HTERT RPE-1 (cell line): ENCODE measurements around the gene SDSL.

Experiments used
- in situ Hi-C: fragments of 300-500 bp; cut with MboI; formaldehyde crosslinking; loops from 4 replicates; pipeline ENCODE4 v1.14.3; 2020; ENCODE audit warnings: low sequenced_read_pairs

Gene SDSL

DNA sequence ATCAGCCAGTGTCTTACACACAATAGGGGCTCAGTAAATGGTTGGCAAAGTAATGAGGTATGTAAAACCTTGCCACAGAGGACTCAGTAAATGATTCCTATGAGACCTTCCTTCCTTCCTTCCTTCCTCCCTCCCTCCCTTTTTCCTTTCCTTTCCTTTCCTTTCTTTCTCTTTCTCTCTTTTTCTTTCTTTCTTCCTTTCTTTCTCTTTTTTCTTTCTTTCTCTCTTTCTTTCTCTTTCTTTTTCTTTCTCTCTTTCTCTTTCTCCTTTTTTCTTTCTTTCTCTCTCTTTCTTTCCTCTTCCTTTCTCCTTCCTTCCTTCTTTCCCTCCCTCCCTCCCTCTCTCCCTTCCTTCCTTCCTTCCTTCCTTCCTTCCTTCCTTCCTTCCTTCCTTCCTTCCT is 26.0 kb upstream of the SDSL start:
- in situ Hi-C loops: no loop called here

DNA sequence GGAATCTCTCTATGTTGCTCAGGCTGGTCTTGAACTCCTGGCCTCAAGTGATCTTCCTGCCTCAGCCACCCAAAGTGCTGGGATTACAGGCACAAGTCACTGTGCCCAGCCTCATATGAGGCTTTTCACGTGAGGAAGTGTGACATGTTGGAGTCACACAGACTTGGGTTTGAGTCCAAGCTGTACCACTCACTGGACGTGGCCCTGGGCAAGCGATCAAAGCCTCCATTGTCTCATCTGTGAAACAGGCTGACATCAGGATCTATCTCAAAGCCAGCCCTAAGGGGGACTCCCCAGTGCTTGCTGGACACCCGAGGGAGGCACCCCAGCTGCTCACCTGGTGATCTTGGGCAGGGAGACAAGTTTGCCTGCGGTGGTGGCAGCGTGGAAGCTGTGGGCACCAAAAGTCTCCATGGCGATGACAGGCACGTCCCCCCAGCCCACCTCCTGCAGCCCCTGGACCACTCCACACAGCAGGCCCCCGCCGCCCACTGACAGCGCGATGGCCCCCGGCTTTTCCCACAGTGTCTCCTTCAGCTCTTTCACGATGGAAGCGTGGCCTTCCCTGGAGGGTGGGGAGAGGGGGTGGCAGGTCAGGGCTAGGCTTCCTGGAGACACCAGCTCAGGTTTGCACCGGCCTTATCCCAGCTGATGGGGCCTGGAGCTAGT is 25.2 kb upstream of the SDSL start:
- in situ Hi-C loops: no loop called here

DNA sequence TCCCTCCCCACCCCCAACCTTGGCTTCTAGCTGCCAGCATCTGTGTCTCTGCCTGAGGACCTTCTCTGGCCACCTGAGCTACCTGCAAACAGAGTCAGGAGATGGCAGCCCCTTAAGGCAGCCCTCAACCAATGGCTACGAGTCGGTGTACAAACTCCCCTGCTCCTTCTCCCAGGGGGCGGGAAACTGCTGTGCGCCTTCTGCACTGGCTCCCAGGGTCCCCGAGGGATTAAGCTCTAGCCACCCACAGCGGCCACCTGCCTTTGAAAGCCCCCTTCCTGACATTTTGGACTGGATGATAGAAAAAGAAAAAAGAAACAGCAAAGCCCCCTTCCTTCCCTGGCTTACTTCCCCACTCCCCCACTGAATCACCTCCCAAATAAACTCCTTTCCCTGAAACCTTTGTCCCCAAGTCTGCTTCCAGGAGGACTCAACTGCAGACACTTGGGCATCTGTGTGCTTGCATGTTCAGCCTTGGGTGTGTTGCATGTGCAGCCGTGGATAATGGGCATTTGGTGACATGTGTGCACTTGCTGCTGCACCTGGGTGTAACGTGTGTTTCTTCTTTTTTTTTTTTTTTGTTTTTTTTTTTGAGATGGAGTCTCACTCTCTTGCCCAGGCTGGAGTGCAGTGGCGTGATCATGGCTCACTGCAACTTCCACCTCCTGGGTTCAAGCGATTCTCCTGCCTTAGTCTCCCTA is 24.5 kb upstream of the SDSL start:
- in situ Hi-C loops: no loop called here

DNA sequence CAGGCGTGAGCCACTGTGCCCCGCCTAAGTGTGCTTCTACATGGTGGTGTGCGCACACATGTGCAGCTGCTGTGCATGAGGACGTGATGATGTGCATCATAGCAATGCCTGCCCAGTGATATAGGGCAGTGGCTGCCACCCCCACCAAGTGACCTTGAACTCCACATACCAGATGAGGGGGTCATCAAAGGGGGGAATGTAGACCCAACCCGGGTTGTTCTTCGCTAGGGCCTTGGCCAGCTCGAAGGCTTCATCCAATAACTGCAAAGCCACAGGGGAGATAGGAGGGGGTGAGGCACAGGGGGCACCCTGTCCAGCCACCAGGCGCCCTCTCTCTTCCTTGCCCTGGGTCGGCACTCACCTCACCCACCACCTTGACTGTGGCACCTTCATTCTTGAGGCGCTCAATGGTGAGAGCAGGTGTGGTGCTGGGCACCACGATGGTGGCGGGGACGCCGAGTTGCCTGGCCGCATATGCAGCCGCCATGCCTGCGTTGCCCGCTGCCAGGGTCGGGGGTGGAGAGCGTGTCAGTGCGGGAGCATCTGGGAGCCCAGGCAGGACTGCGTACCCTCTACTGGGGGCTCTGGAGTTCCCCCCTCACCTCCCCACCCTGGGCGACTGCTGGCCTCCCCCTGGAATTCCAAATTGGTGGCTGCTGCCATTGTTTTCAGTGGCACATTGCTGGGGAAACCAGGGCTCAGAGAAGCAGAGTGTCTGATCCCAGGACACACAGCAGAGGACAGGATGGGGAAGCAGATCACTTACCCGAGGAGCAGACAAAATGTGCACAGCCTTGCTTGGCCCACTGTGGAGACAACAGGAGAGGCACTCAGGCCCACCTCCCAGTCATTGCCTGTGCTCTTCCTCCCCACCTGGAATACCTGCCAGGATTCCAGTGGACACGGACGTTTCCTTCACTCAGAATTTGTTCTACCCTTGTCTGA is 23.6 kb upstream of the SDSL start:
- in situ Hi-C loops: no loop called here

DNA sequence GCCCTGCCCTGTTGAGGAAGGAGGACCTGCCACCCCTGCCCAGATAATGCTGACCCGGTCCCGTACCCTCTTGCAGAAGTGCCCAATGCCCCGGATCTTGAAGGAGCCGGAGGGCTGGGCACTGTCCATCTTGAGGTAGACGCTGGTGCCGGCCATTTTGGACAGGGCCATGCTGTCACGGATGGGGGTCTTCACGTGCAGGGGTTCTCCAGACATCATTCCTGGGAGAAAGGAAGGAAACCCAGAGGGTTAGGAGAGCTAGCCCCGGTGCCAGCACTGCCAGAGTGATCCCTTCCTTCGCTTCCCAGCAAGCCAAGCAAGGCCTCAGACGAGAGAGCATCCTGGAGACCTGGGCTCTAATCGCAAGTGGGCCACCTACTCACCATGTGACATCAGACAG is 22.7 kb upstream of the SDSL start:
- in situ Hi-C loops: no loop called here

DNA sequence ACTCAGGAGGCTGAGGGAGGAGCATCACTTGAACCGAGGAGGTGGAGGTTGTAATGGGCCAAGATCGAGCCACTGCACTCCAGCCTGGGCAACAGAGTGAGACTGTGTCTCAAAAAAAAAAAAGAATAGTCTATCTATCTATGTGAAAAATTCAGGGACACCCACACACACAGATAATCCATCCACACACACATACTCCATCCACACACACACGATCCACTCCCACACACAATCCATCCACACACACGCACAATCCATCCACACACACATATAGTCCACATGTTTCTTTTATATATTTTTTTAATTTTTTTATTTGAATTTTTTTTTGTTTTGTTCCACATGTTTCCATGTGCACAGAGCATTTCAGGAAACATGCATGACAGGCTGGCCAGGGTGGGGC is 21.8 kb upstream of the SDSL start:
- in situ Hi-C loops: no loop called here

DNA sequence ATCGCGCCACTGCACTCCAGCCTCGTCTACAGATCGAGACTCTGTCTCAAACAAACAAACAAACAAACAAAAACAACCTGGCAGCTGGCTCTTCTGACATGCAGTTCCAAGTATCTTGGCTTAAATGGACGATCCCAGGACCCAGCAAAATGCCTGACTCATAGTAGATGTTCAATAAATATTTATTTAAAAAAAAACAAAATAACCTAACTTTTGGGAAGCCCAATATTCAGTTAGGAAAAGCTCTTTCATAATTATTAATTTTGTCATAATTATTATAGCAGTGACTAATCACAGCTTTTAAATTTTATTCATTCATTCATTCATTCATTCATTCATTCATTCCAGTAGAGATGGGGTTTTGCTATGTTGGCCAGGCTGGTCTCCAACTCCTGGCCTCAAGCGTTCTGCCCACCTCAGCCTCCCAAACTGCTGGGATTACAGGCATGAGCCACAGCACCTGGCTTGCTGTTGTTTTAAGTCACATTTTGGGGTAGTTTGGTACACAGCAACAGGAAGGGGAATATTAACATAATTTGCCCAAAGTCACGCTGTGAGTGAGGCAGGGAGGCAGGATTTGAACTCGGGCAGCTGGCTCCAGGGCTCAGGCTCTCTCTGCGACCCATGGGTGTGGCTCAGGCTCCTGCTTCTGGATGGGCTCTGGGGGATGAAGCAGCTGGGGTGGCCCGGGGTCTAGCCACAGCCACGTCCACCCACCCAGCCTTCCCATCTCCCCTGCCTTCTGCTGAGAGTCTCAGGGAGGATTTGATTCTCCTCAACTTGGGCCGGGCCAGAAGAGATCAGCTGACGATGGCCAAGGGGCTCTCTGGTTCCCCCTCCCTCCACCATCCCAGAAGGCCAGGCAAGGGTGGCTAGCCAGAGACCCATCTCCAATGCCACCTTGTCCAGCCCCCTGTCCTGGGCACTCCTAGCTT is 20.8 kb upstream of the SDSL start:
- in situ Hi-C loops: no loop called here

DNA sequence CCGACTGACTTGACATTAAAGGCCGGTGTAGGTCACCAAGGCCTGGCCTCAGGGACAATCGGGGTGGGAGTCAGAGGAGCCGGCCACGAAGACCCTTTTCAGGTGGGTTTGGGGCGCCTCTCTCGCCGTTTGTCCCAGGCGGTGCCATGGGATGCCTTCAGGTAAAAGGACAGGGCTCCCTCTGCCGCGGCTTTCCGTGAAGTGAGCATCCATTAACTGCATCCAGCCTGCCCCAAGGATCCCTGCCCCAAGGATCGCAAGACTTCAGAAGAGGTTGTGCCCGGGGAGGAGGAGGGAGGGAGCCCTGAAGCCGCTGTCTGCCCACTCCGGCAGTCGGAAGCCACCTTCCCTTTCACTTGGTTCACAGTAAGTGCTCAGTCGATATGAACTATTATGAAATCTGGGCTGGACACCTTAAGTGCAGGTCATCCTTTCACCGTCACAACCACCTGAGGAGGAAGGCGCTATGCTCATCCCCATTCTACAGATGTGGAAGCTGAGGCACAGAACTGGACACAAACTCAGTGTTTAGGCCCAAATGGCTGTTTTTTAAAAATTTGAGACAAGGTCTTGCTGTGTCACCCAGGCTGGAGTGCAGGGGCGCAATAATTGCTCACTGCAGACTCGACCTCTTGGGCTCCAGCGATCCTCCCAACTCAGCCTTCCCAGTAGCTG is 19.5 kb upstream of the SDSL start:
- in situ Hi-C loops: no loop called here

DNA sequence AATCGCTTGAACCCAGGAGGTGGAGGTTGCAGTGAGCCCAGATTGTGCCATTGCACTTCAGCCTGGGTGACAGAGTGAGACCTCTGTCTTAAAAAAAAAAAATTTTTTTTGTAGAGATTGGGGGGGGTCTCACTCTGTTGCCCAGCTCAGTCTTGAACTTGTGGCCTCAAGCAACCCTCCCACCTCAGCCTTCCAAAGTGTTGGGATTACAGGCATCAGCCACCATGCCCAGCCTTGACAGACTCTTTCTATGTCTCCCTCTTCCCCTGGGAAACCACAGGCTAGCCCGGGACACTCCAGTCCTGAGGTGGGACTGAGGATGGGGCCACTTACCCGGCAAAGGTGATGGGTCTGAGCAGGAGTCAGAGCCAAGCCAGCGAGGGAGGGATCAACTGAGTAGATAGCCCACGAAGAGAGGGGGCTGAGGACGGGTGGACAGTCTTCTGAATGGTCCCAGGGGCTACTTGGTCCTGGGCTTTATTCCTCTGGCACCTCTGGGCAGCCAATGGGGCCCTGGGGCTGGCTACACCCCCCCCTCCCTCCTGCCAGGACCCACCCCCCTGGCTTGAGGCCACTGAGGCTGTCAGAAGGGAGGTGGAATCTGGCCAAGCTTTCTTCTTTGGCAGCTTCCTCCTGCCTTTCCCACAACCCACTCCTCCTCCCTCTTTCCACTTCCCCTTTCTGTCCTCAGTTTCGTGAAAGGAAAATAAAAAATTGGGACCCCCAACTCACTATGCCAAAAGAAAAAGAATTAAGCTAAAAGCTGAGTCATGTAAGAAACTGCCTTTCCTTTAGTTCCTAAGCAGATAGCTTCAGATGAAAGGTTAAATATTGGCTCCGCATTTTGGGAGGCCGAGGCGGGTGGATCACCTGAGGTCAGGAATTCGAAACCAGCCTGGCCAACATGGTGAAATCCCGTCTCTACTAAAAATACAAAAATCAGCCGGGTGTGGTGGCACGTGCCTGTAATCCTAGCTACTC is 18.5 kb upstream of the SDSL start, which contains the start of gene SDS:
SDS (minus strand) TSS at position 453 of the 981 bp plus-strand sequence. CDS start 4,179 bp downstream, outside the sequence.
- in situ Hi-C loops: no loop called here

DNA sequence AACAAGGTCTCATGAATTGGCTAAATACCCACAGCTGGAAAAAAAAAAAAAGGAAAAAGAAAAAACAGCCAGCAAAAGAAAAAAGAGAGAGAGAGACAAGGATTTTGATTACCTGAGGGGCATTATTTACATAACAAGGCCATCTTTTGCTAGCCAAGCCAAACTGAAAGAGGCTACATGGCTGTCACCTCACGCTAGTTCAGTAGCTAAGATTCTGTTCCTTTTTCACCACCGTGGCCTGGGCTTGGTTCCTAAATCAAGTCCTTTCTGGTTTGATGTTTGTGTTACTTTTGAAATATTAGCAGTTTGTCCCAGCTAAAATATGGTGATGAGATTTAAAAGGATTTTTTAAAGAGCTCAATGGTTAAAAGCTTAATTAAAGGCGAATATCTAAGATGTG is 16.5 kb upstream of the SDSL start:
- in situ Hi-C loops: no loop called here

DNA sequence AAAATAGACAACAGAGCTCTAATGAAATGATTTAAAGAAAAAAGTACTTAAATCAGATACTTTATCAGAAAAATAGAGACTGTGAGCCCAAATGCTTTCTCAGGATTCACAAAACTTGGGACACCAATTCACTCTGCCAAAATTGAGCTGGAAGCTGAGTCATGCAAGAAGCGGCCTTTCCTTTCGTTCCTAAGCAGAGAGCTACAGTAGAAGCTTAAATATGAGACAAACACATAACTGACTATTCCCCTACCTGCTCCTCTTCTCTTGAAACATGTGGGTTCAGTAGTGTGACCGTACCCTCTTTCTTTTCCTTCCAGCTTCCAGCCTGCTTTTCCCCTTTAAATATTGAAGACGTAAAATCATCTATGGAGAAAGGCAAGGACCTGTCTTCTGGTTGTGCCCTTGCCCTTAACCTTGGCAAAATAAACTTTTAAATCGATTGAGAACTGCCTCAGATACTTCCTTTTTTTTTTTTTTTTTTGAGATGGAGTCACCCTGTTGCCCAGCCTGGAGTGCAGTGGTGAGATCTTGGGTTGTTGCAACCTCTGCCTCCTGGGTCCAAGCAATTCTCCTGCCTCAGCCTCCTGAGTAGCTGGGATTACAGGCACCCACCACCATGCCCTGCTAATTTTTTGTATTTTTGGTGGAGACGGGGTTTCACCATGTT is 14.1 kb upstream of the SDSL start:
- in situ Hi-C loops: no loop called here

DNA sequence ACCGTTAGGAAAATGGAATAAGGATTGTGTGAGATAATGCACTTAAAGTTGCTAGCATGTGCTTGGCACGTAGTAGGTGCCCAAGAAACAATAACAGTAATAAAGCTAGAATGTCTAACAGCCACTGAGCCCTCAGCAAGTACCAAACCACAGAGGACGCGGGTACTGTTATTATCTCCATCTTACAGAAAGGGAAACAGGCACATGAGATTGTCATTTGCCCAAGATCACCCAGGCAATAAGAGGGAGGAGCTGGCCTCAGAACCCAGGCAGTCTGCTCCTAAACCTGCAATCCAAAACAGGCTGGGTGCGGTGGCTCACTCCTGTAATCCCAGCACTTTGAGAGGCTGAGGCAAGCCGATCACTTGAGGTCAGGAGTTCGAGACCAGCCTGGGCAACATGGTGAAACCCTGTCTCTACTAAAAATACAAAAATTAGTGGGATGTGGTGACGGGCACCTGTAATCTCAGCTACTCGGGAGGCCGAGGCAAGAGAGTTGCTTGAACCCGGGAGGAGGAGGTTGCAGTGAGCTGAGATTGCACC is 13.4 kb upstream of the SDSL start:
- in situ Hi-C loops: no loop called here

DNA sequence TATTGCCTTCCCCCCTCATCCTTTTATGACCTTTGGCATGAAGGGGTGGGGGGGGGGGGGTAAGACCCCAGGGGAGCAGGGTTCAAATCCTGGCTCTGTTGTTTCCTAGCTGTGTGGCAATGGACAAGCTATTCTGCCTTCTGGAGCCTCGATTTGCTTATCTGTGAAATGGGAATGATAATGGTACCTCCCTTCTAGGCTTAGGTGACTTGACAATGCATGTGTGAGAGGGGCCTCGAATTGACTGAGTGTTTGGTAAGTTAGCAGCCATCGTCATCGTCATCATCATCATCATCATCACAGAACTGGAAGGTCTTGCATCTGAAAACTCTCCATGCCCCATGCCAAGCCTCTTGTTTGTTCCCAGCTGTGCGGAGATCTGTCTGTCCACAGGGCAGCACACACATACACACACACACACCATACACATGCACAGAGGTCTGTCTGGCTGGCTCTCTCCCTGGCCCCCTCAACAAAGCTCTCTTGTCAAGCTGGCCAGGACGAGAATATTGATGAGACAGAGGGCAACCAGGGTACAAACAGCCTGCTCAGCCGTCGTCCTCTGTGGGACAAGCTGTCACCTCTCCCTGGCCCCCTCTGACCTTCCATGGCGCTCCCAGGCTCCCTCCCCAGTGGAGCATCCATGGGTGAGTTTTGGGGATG is 12.6 kb upstream of the SDSL start:
- in situ Hi-C loops: no loop called here

DNA sequence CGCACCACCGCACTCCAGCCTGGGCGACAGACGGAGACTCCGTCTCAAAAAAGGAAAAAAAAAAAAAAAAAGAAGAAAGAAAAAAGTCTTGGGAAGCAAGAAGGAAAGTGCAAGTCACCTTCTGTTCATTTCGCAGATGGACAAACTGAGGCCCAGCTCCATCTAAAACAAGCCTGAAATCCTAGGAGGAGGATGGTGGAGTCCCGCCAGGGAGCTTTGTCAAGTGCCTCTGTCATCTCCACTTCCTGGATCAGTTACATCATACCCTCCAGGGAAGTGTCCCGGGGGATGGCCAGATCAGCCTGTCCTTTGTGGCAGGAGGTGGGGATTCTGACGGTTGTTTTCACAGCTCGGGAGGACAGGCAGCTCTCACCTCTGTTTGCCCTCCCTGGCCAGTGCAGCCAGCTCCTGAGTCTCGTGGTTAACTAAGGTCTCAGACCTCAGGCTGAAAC is 8.7 kb upstream of the SDSL start:
- in situ Hi-C loops: no loop called here

DNA sequence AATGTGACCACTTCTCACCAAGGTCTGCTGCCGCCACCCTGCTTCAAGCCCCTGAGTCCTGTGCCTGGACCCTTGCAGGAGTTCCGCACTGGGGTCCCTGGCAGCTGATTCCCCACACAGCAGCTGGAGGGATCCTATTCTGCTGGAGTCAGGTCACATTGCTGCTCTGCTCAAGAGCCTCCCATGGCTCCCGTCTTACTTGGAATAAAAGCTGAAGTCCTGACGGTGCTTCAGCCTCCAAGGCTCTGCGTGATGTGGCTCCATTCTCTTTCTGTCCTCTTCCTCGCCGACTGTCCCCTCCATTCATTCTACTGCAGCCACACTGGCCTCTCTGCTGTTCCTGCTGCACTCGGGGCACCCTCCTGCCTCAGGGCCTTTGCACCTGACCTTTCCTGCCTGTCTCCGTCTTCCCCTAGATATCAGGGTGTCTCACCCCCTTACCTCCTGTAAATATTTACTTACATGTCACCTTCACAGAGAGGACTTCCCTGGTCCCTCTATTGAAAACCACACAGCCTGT is 7.6 kb upstream of the SDSL start:
- in situ Hi-C loops: no loop called here

DNA sequence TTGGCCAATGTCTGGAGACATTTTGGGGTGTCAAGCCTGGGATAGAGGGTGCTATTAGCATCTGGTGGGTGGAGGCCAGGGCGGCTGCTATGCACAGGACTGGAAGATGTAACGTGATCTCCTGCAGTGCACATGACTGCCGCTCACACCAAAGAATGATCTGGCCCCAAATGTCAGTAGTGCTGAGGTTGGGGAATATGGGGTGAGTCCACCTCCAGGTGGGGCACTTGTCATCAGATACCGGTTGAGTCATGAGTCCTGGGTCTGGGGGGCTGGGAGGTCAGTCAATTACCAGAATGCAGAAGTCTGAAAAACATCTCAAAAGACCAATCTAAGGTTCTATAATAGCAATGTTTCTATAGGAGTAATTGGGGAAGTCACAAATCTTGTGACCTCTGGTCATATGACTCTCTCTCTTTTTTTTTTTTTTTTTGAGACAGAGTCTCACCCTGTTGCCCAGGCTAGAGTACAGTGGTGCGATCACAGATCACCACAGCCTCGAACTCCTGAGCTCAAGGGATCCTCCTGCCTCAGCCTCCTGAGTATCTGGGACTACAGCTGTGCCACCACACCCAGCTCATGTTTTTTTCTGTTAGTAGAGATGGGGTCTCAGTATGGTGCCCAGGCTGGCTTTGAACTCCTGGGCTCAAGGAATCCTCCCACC is 6.0 kb upstream of the SDSL start:
- in situ Hi-C loops: no loop called here
